ENCODE data around the gene PSME3. TPM values are rescaled to one million over a fixed set of nuclear protein-coding genes. Genes with fewer than 3 reads are reported as not detected.

Gene PSME3
- total and polyA plus RNA-seq, 4 donors: 25.0 to 55.3 (median 39.8) TPM

- 33% methylated on average over 3 of the region's 3 CpGs for WGBS
- H3K9ac ChIP-seq (ENCODE audit: low read depth in 1 of 2, low read length in 2 of 2): no peak overlapping the region
- no peaks in the 10 kb centered on the region for H3K9me3 ChIP-seq (ENCODE audit: control insufficient read depth in 4 of 4, low read length in 3 of 4)
- no peak for DNase-seq (ENCODE audit: low spot score)
- peaks cover 4 to 22% (median 19%) of the 10 kb centered on the region in 4 donors for H3K36me3 ChIP-seq (ENCODE audit: control insufficient read depth in 4 of 4, insufficient read depth in 3 of 4, low read depth in 1 of 4, low read length in 3 of 4)
- H3K27ac ChIP-seq (ENCODE audit: low read depth in 1 of 2, low read length in 2 of 2): no peak overlapping the region
- peaks cover 0 to 14% (median 5%) of the 10 kb centered on the region in 4 donors for H3K4me1 ChIP-seq (ENCODE audit: control insufficient read depth in 4 of 4, insufficient read depth in 4 of 4, low read length in 3 of 4)
- TF ChIP-seq GABPA (IDR thresholded peaks at IDR 0.05 in 1 of 2, conservative IDR thresholded peaks at IDR 0.05 in 1 of 2) (peak in 1 of 2 donors; percentile 31), FOXA1 (IDR thresholded peaks at IDR 0.05) (no peak), RAD21 (IDR thresholded peaks at IDR 0.05) (peak in 1 of 2 donors; percentile 21), NR2F2 (IDR thresholded peaks at IDR 0.05) (no peak)
- TF ChIP-seq, protein P1, sequence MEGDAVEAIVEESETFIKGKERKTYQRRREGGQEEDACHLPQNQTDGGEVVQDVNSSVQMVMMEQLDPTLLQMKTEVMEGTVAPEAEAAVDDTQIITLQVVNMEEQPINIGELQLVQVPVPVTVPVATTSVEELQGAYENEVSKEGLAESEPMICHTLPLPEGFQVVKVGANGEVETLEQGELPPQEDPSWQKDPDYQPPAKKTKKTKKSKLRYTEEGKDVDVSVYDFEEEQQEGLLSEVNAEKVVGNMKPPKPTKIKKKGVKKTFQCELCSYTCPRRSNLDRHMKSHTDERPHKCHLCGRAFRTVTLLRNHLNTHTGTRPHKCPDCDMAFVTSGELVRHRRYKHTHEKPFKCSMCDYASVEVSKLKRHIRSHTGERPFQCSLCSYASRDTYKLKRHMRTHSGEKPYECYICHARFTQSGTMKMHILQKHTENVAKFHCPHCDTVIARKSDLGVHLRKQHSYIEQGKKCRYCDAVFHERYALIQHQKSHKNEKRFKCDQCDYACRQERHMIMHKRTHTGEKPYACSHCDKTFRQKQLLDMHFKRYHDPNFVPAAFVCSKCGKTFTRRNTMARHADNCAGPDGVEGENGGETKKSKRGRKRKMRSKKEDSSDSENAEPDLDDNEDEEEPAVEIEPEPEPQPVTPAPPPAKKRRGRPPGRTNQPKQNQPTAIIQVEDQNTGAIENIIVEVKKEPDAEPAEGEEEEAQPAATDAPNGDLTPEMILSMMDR (IDR thresholded peaks at IDR 0.05; ENCODE audit: low read depth, low read length, missing input control): no peak
- no peaks in the 10 kb centered on the region for H3K27me3 ChIP-seq (ENCODE audit: control insufficient read depth in 4 of 4, insufficient read depth in 4 of 4, low read length in 3 of 4)
- no peak overlapping the region for H3K4me3 ChIP-seq (ENCODE audit: low read depth in 1 of 3, low read length in 3 of 3)
Measured at GRCh38 chr17:42809250-42809649, 23.9 kb upstream of the PSME3 start.

- no peak for DNase-seq (ENCODE audit: low spot score)
- Histone ChIP-seq H3K36me3 (ENCODE audit: control insufficient read depth in 4 of 4, insufficient read depth in 3 of 4, low read depth in 1 of 4, low read length in 3 of 4) (peaks cover 7 to 73% (median 57%) of the 10 kb centered on the region in 4 donors), H3K4me3 (ENCODE audit: low read depth in 1 of 3, low read length in 3 of 3) (no peak overlapping the region), H3K27ac (ENCODE audit: low read depth in 1 of 2, low read length in 2 of 2) (no peak overlapping the region), H3K4me1 (ENCODE audit: control insufficient read depth in 4 of 4, insufficient read depth in 4 of 4, low read length in 3 of 4) (no peaks in the 10 kb centered on the region), H3K9me3 (ENCODE audit: control insufficient read depth in 4 of 4, low read length in 3 of 4) (no peaks in the 10 kb centered on the region), H3K27me3 (ENCODE audit: control insufficient read depth in 4 of 4, insufficient read depth in 4 of 4, low read length in 3 of 4) (no peaks in the 10 kb centered on the region), H3K9ac (ENCODE audit: low read depth in 1 of 2, low read length in 2 of 2) (no peak overlapping the region)
- TF ChIP-seq TAF1 (conservative IDR thresholded peaks at IDR 0.05) (no peak), RXRA (IDR thresholded peaks at IDR 0.05) (no peak), FOXA1 (IDR thresholded peaks at IDR 0.05) (no peak), GABPA (IDR thresholded peaks at IDR 0.05 in 1 of 2, conservative IDR thresholded peaks at IDR 0.05 in 1 of 2) (no peak), HNF4A (conservative IDR thresholded peaks at IDR 0.05) (no peak), FOXA2 (IDR thresholded peaks at IDR 0.05) (no peak), JUND (IDR thresholded peaks at IDR 0.05) (no peak), MAX (IDR thresholded peaks at IDR 0.05) (no peak), EGR1 (IDR thresholded peaks at IDR 0.05; ENCODE audit: low read depth in 2 of 2) (no peak), HNF4G (IDR thresholded peaks at IDR 0.05) (no peak), SP1 (IDR thresholded peaks at IDR 0.05) (no peak), NR2F2 (IDR thresholded peaks at IDR 0.05) (no peak)
- TF ChIP-seq, protein P2, sequence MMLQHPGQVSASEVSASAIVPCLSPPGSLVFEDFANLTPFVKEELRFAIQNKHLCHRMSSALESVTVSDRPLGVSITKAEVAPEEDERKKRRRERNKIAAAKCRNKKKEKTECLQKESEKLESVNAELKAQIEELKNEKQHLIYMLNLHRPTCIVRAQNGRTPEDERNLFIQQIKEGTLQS (IDR thresholded peaks at IDR 0.05): no peak
- 82% methylated on average over 8 of the region's 8 CpGs for WGBS
Measured at GRCh38 chr17:42814633-42815399, 18.4 kb upstream of the PSME3 start.

DNA sequence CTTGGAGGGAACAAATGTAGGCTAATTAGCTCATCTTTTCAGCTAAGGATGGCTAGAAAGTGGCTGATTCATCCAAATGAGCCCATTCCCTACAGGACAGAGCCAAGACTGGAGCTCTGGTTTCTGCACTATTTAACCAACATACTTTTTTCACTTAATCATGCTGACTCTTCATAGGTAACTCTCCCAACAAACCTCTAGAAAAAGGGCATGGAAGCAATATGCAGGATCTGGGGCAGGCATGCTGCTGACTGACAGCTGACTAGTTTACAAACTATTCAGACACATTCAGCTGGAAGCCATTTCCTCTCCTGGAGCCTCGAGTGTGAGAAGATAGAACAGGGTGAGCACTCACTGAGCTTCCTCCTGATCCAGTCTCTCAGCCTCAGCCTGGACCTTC, 15.3 kb upstream of the PSME3 start:
- no peak overlapping the region for H3K9ac ChIP-seq (ENCODE audit: low read depth in 1 of 2, low read length in 2 of 2)
- 75% methylated on average over 1 of the region's 1 CpG for WGBS
- no peak overlapping the region for H3K4me3 ChIP-seq (ENCODE audit: low read depth in 1 of 3, low read length in 3 of 3)
- H3K9me3 ChIP-seq (ENCODE audit: control insufficient read depth in 4 of 4, low read length in 3 of 4): no peaks in the 10 kb centered on the region
- H3K36me3 ChIP-seq (ENCODE audit: control insufficient read depth in 4 of 4, insufficient read depth in 3 of 4, low read depth in 1 of 4, low read length in 3 of 4): peaks cover 6 to 74% (median 56%) of the 10 kb centered on the region in 4 donors
- DNase-seq (ENCODE audit: low spot score): no peak
- H3K27ac ChIP-seq (ENCODE audit: low read depth in 1 of 2, low read length in 2 of 2): no peak overlapping the region
- TF ChIP-seq RAD21 (IDR thresholded peaks at IDR 0.05): no peak
- TF ChIP-seq FOXA1 (IDR thresholded peaks at IDR 0.05): no peak
- TF ChIP-seq NR2F2 (IDR thresholded peaks at IDR 0.05): no peak
- TF ChIP-seq EGR1 (IDR thresholded peaks at IDR 0.05; ENCODE audit: low read depth in 2 of 2): no peak
- no peak for TF ChIP-seq HNF4A (conservative IDR thresholded peaks at IDR 0.05)
- TF ChIP-seq MAX (IDR thresholded peaks at IDR 0.05): no peak
- TF ChIP-seq FOXA2 (IDR thresholded peaks at IDR 0.05): no peak
- TF ChIP-seq, protein P1 (IDR thresholded peaks at IDR 0.05; ENCODE audit: low read depth, low read length, missing input control): no peak
- no peak for TF ChIP-seq RXRA (IDR thresholded peaks at IDR 0.05)
- no peak for TF ChIP-seq HNF4G (IDR thresholded peaks at IDR 0.05)
- H3K4me1 ChIP-seq (ENCODE audit: control insufficient read depth in 4 of 4, insufficient read depth in 4 of 4, low read length in 3 of 4): peaks cover 0 to 4% (median 0%) of the 10 kb centered on the region in 4 donors
- H3K27me3 ChIP-seq (ENCODE audit: control insufficient read depth in 4 of 4, insufficient read depth in 4 of 4, low read length in 3 of 4): no peaks in the 10 kb centered on the region

Measured in liver (tissue), 9 donors.